Measurements from ENCODE around the gene FCRL2. TPM values are rescaled to one million over a fixed set of nuclear protein-coding genes. Genes with fewer than 3 reads are reported as not detected.
"Not testable (repeated sequence)": the region's sequence is repeated elsewhere in the genome, so short reads cannot be mapped to it uniquely, and the experiment has no call there.

Gene FCRL2
- total and polyA plus RNA-seq, 2 experiments from 2014 or later: not detected

- TF ChIP-seq NANOG (IDR thresholded peaks at IDR 0.05; ENCODE audit: borderline replicate concordance) (no peak), CTCF (conservative IDR thresholded peaks at IDR 0.05; ENCODE audit: low read depth in 2 of 2) (peak; percentile 21 to 61; a peak in 3 of 4 replicates), ETS1 (IDR thresholded peaks at IDR 0.05) (no peak)
- no peaks in the 10 kb centered on the region for H3K4me1 Mint-ChIP-seq
- H3K36me3 Mint-ChIP-seq (ENCODE audit: low read depth): no peaks in the 10 kb centered on the region
- Histone ChIP-seq H4K20me1 (replicated peaks; ENCODE audit: insufficient read depth) (no peaks in the 10 kb centered on the region), H2AFZ (0 out of 2 replicates have a peak overlapping the region, but pooled peaks have one; percentile 25), H3K36me3 (ENCODE audit: insufficient read depth) (no peaks in the 10 kb centered on the region), H3F3A (replicated peaks; ENCODE audit: low read depth) (no peaks in the 10 kb centered on the region), H3K9me2 (ENCODE audit: insufficient read depth) (0 out of 2 replicates have a peak, but pooled peaks cover 5% of the 10 kb centered on the region), H3K79me2 (replicated peaks; ENCODE audit: insufficient read depth) (no peaks in the 10 kb centered on the region), H3K27ac (ENCODE audit: low read depth) (no peak overlapping the region), H3K4me3 (no peak overlapping the region), H3K27me3 (ENCODE audit: insufficient read depth) (no peaks in the 10 kb centered on the region), H3K4me2 (no peak overlapping the region), H3K4me1 (ENCODE audit: insufficient read depth) (no peaks in the 10 kb centered on the region)
- no peaks in the 10 kb centered on the region for H3K9me3 Mint-ChIP-seq
- no peak overlapping the region for H3K27ac Mint-ChIP-seq
- H3K4me3 Mint-ChIP-seq: no peak overlapping the region
- ATAC-seq: peak; percentile 63
- DNase-seq (ENCODE audit: low spot score): peak; percentile 21
- peaks cover 5% of the 10 kb centered on the region for H3K27me3 Mint-ChIP-seq (ENCODE audit: insufficient read depth, low read depth, poor library complexity)
These were observed 37.6 kb downstream of the FCRL2 start for GRCh38 chr1:157739229-157739901.

GRCh38 chr1:157735991-157736390, 40.9 kb downstream of the FCRL2 start:
- not testable (repeated sequence) for H4K20me1 ChIP-seq (replicated peaks; ENCODE audit: insufficient read depth); H3K27me3 Mint-ChIP-seq (ENCODE audit: insufficient read depth, low read depth, poor library complexity); H3K36me3 Mint-ChIP-seq (ENCODE audit: low read depth); H3K4me3 Mint-ChIP-seq; H3K9me2 ChIP-seq (ENCODE audit: insufficient read depth); DNase-seq (ENCODE audit: low spot score); H3K79me2 ChIP-seq (replicated peaks; ENCODE audit: insufficient read depth); H3F3A ChIP-seq (replicated peaks; ENCODE audit: low read depth); H3K4me1 ChIP-seq (ENCODE audit: insufficient read depth); H2AFZ ChIP-seq; H3K9me3 Mint-ChIP-seq; ATAC-seq; H3K36me3 ChIP-seq (ENCODE audit: insufficient read depth); H3K27ac ChIP-seq (ENCODE audit: low read depth); H3K4me1 Mint-ChIP-seq; H3K4me3 ChIP-seq; H3K27ac Mint-ChIP-seq; H3K4me2 ChIP-seq; H3K27me3 ChIP-seq (ENCODE audit: insufficient read depth)

GRCh38 chr1:157734321-157734720, 42.6 kb downstream of the FCRL2 start:
- Histone ChIP-seq H2AFZ (0 out of 2 replicates have a peak overlapping the region, but pooled peaks have one; percentile 1), H3K27me3 (ENCODE audit: insufficient read depth) (no peaks in the 10 kb centered on the region), H3K79me2 (replicated peaks; ENCODE audit: insufficient read depth) (no peaks in the 10 kb centered on the region), H3F3A (replicated peaks; ENCODE audit: low read depth) (no peaks in the 10 kb centered on the region), H4K20me1 (replicated peaks; ENCODE audit: insufficient read depth) (no peaks in the 10 kb centered on the region), H3K27ac (ENCODE audit: low read depth) (no peak overlapping the region), H3K9me2 (ENCODE audit: insufficient read depth) (0 out of 2 replicates have a peak, but pooled peaks cover 8% of the 10 kb centered on the region), H3K4me1 (ENCODE audit: insufficient read depth) (no peaks in the 10 kb centered on the region), H3K4me2 (no peak overlapping the region), H3K36me3 (ENCODE audit: insufficient read depth) (no peaks in the 10 kb centered on the region), H3K4me3 (no peak overlapping the region)
- TF ChIP-seq ZNF462 (CRISPR knock-in tag; IDR thresholded peaks at IDR 0.05): no peak
- TF ChIP-seq NANOG (IDR thresholded peaks at IDR 0.05; ENCODE audit: borderline replicate concordance): no peak
- Mint-ChIP-seq H3K27ac (no peak overlapping the region), H3K4me3 (no peak overlapping the region), H3K27me3 (ENCODE audit: insufficient read depth, low read depth, poor library complexity) (peaks cover 3% of the 10 kb centered on the region), H3K36me3 (ENCODE audit: low read depth) (no peaks in the 10 kb centered on the region), H3K4me1 (no peaks in the 10 kb centered on the region), H3K9me3 (no peaks in the 10 kb centered on the region)
- no peak for ATAC-seq
- no peak for DNase-seq (ENCODE audit: low spot score)

Data from GM23338 (cell line).